RCC 7860 (cell line): Measurements from ENCODE around the gene ITGA3.
"Not testable (repeated sequence)": the region's sequence is repeated elsewhere in the genome, so short reads cannot be mapped to it uniquely, and the experiment has no call there.

Source experiments
- DNase-seq: peaks from one replicate; pipeline ENCODE4 v3.0.0-alpha.2; 2015; ENCODE audit warnings: low spot score
- FAIRE-seq: peaks from 2 replicates; lab custom pipeline; 2012; peaks lifted over from hg19 to GRCh38; lab: Jason Lieb, UNC

The ITGA3 gene

GRCh38 chr17:50034498-50035364 is 21.2 kb upstream of the ITGA3 start:
- FAIRE-seq (no peak), DNase-seq (no peak)

- DNase-seq (peak; percentile 30), FAIRE-seq (no peak)
Observed at GRCh38 chr17:50035421-50035879, 20.5 kb upstream of the ITGA3 start.

GRCh38 chr17:50035945-50036344 is 20.0 kb upstream of the ITGA3 start:
- no peak for DNase-seq
- no peak for FAIRE-seq

GRCh38 chr17:50036455-50037261 is 19.3 kb upstream of the ITGA3 start:
- DNase-seq, result no peak
- no peak for FAIRE-seq

GRCh38 chr17:50037321-50038107 is 18.4 kb upstream of the ITGA3 start:
- DNase-seq (peak; percentile 88), FAIRE-seq (peak; percentile 87)

GRCh38 chr17:50039058-50039457 is 16.9 kb upstream of the ITGA3 start:
- no peak for FAIRE-seq
- no peak for DNase-seq

- DNase-seq, FAIRE-seq: not testable (repeated sequence)
Observed at GRCh38 chr17:50040496-50040895, 15.4 kb upstream of the ITGA3 start.

- DNase-seq (no peak), FAIRE-seq (no peak)
Observed at GRCh38 chr17:50042211-50042610, 13.7 kb upstream of the ITGA3 start.

GRCh38 chr17:50043290-50044148 is 12.4 kb upstream of the ITGA3 start:
- DNase-seq, result peak; percentile 90
- peak; percentile 86 for FAIRE-seq

- FAIRE-seq (no peak), DNase-seq (peak; percentile 19)
Observed at GRCh38 chr17:50044483-50044882, 11.4 kb upstream of the ITGA3 start.

- FAIRE-seq (peak; percentile 78), DNase-seq (peak; percentile 68)
Observed at GRCh38 chr17:50045154-50045553, 10.8 kb upstream of the ITGA3 start.

- FAIRE-seq (no peak), DNase-seq (no peak)
Observed at GRCh38 chr17:50046179-50046578, 9.7 kb upstream of the ITGA3 start.

GRCh38 chr17:50046667-50047066 is 9.2 kb upstream of the ITGA3 start:
- FAIRE-seq (no peak), DNase-seq (no peak)

- FAIRE-seq (no peak), DNase-seq (peak; percentile 38)
Observed at GRCh38 chr17:50047083-50047482, 8.8 kb upstream of the ITGA3 start.

- FAIRE-seq, result peak; percentile 97
Observed at GRCh38 chr17:50047488-50048126, 8.3 kb upstream of the ITGA3 start.

GRCh38 chr17:50048146-50048720 is 7.7 kb upstream of the ITGA3 start:
- DNase-seq (peak; percentile 57), FAIRE-seq (peak; percentile 12)

More at GRCh38 chr17:50047488-50048126, 8.3 kb upstream of the ITGA3 start:
- DNase-seq, result peak; percentile 99

GRCh38 chr17:50048988-50049387 is 6.9 kb upstream of the ITGA3 start:
- DNase-seq (no peak), FAIRE-seq (no peak)

GRCh38 chr17:50049636-50050035 is 6.3 kb upstream of the ITGA3 start:
- DNase-seq (peak; percentile 55), FAIRE-seq (no peak)

GRCh38 chr17:50050431-50051032 is 5.4 kb upstream of the ITGA3 start:
- DNase-seq (no peak), FAIRE-seq (no peak)
